ENCODE measurements around the gene REST.
"Not testable (repeated sequence)": the region's sequence is repeated elsewhere in the genome, so short reads cannot be mapped to it uniquely, and the experiment has no call there.

Gene REST

GRCh38 chr4:56931924-56932323 lies 24.2 kb downstream of the REST start:
- DNase-seq (ENCODE audit: low spot score): no peak
- Mint-ChIP-seq H3K36me3 (ENCODE audit: low read depth) (peaks cover 41% of the 10 kb centered on the region), H3K9me3 (no peaks in the 10 kb centered on the region), H3K4me3 (no peak overlapping the region), H3K4me1 (ENCODE audit: low read depth) (peaks cover 11% of the 10 kb centered on the region), H3K27me3 (ENCODE audit: low read depth) (no peaks in the 10 kb centered on the region), H3K27ac (no peak overlapping the region)

- H3K27ac Mint-ChIP-seq: no peak overlapping the region
- DNase-seq (ENCODE audit: low spot score): no peak
These were observed 29.6 kb downstream of the REST start for GRCh38 chr4:56937262-56937661.

DNA sequence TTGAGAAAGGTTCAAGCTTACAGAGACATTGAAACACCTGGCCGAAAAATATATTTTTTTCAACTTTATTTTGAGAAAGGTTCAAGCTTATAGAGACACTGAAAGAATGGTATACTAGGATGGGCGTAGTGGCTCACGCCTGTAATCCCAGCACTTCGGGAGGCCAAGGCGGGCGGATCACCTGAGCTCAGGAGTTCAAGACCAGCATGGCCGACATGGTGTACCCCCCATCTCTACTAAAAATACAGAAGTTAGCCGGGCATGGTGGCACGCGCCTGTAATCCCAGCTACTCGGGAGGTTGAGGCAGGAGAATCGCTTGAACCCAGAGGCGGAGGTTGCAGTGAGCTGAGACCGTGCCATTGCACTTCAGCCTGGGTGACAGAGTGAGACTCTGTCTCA lies 32.1 kb downstream of the REST start:
- not testable (repeated sequence) for DNase-seq (ENCODE audit: low spot score); H3K4me1 Mint-ChIP-seq (ENCODE audit: low read depth); H3K27me3 Mint-ChIP-seq (ENCODE audit: low read depth); H3K27ac Mint-ChIP-seq; H3K4me3 Mint-ChIP-seq; H3K9me3 Mint-ChIP-seq
- H3K36me3 Mint-ChIP-seq (ENCODE audit: low read depth): peaks cover 15% of the 10 kb centered on the region

More at GRCh38 chr4:56937262-56937661, 29.6 kb downstream of the REST start:
- Mint-ChIP-seq H3K4me3 (no peak overlapping the region), H3K27me3 (ENCODE audit: low read depth) (no peaks in the 10 kb centered on the region), H3K4me1 (ENCODE audit: low read depth) (peaks cover 6% of the 10 kb centered on the region), H3K36me3 (ENCODE audit: low read depth) (peaks cover 19% of the 10 kb centered on the region), H3K9me3 (no peaks in the 10 kb centered on the region)

GRCh38 chr4:56940403-56940802 lies 32.7 kb downstream of the REST start:
- DNase-seq (ENCODE audit: low spot score): no peak
- Mint-ChIP-seq H3K4me3 (no peak overlapping the region), H3K27ac (no peak overlapping the region), H3K36me3 (ENCODE audit: low read depth) (peaks cover 13% of the 10 kb centered on the region), H3K9me3 (no peaks in the 10 kb centered on the region), H3K27me3 (ENCODE audit: low read depth) (no peaks in the 10 kb centered on the region), H3K4me1 (ENCODE audit: low read depth) (peaks cover under 1% of the 10 kb centered on the region)

GRCh38 chr4:56940971-56941370 lies 33.3 kb downstream of the REST start:
- Mint-ChIP-seq H3K27ac (no peak overlapping the region), H3K36me3 (ENCODE audit: low read depth) (peaks cover 13% of the 10 kb centered on the region), H3K4me1 (ENCODE audit: low read depth) (no peaks in the 10 kb centered on the region), H3K4me3 (no peak overlapping the region), H3K9me3 (no peaks in the 10 kb centered on the region), H3K27me3 (ENCODE audit: low read depth) (no peaks in the 10 kb centered on the region)
- DNase-seq (ENCODE audit: low spot score): no peak

GRCh38 chr4:56941403-56941802 lies 33.7 kb downstream of the REST start:
- Mint-ChIP-seq H3K4me3 (no peak overlapping the region), H3K27ac (no peak overlapping the region), H3K9me3 (no peaks in the 10 kb centered on the region), H3K27me3 (ENCODE audit: low read depth) (no peaks in the 10 kb centered on the region), H3K36me3 (ENCODE audit: low read depth) (peaks cover 13% of the 10 kb centered on the region), H3K4me1 (ENCODE audit: low read depth) (no peaks in the 10 kb centered on the region)
- no peak for DNase-seq (ENCODE audit: low spot score)

- no peak for DNase-seq (ENCODE audit: low spot score)
- Mint-ChIP-seq H3K9me3 (no peaks in the 10 kb centered on the region), H3K27ac (no peak overlapping the region), H3K4me3 (no peak overlapping the region), H3K4me1 (ENCODE audit: low read depth) (no peaks in the 10 kb centered on the region), H3K36me3 (ENCODE audit: low read depth) (no peaks in the 10 kb centered on the region), H3K27me3 (ENCODE audit: low read depth) (no peaks in the 10 kb centered on the region)
These were observed 46.2 kb downstream of the REST start for GRCh38 chr4:56953680-56954520.

DNA sequence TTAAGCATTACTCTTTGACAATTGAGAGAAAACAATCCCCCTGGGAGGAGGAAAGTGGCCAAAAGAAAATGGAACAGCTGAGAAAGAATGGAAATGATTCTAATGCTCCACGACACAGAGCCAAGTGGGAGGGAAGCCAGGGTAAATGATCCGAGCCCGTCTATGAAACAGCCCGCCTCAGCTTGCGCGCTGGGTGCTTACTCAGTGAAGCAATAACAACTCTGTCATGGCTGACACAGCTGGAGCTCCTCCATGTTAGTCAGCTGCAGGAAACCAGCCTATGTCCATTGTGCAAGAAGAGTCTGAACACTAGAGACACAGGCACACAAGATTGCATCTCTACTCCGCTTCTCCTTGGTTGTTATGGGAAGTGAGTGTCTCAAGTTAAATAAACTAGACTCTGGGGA lies 50.4 kb downstream of the REST start:
- Mint-ChIP-seq H3K4me1 (ENCODE audit: low read depth) (no peaks in the 10 kb centered on the region), H3K4me3 (no peak overlapping the region), H3K36me3 (ENCODE audit: low read depth) (peaks cover 10% of the 10 kb centered on the region), H3K9me3 (no peaks in the 10 kb centered on the region), H3K27me3 (ENCODE audit: low read depth) (no peaks in the 10 kb centered on the region), H3K27ac (no peak overlapping the region)
- no peak for DNase-seq (ENCODE audit: low spot score)

GRCh38 chr4:56959100-56959499 lies 51.4 kb downstream of the REST start:
- no peak overlapping the region for H3K27ac Mint-ChIP-seq
- H3K4me1 Mint-ChIP-seq (ENCODE audit: low read depth): no peaks in the 10 kb centered on the region
- H3K9me3 Mint-ChIP-seq: no peaks in the 10 kb centered on the region
- H3K4me3 Mint-ChIP-seq: no peak overlapping the region
- no peak for DNase-seq (ENCODE audit: low spot score)
- H3K36me3 Mint-ChIP-seq (ENCODE audit: low read depth): peaks cover 13% of the 10 kb centered on the region
- no peaks in the 10 kb centered on the region for H3K27me3 Mint-ChIP-seq (ENCODE audit: low read depth)

GRCh38 chr4:56961107-56961500 lies 53.4 kb downstream of the REST start:
- H3K27me3 Mint-ChIP-seq (ENCODE audit: low read depth): no peaks in the 10 kb centered on the region
- no peak overlapping the region for H3K4me3 Mint-ChIP-seq
- no peak overlapping the region for H3K27ac Mint-ChIP-seq
- DNase-seq (ENCODE audit: low spot score): no peak
- no peaks in the 10 kb centered on the region for H3K9me3 Mint-ChIP-seq
- H3K4me1 Mint-ChIP-seq (ENCODE audit: low read depth): no peaks in the 10 kb centered on the region
- H3K36me3 Mint-ChIP-seq (ENCODE audit: low read depth): peaks cover 23% of the 10 kb centered on the region

GRCh38 chr4:56971383-56971782 lies 63.7 kb downstream of the REST start:
- H3K9me3 Mint-ChIP-seq: peaks cover 18% of the 10 kb centered on the region
- H3K4me3 Mint-ChIP-seq: no peak overlapping the region
- no peak overlapping the region for H3K27ac Mint-ChIP-seq
- H3K36me3 Mint-ChIP-seq (ENCODE audit: low read depth): peaks cover 73% of the 10 kb centered on the region
- peaks cover 16% of the 10 kb centered on the region for H3K4me1 Mint-ChIP-seq (ENCODE audit: low read depth)
- no peaks in the 10 kb centered on the region for H3K27me3 Mint-ChIP-seq (ENCODE audit: low read depth)
- no peak for DNase-seq (ENCODE audit: low spot score)

DNA sequence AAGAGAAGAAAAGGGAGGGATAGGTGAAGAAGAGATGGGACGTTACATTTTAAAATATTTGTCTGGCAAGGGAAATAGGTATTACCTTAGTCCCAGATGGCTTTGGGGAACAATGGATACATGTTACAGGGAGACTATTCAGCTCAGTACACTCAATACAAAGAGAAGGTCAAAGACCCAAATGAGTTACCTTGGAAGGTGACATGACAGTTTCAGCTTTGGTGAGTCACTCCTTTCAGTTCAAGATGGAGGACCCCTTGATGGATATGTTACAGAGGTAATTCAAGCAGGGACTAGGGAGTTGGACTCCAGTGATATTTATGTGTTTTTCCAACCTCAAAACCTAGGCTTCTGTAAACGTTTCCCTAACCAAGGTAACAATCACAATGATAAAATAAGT lies 64.7 kb downstream of the REST start:
- H3K4me3 Mint-ChIP-seq: no peak overlapping the region
- no peak overlapping the region for H3K27ac Mint-ChIP-seq
- H3K36me3 Mint-ChIP-seq (ENCODE audit: low read depth): peaks cover 70% of the 10 kb centered on the region
- peaks cover 16% of the 10 kb centered on the region for H3K4me1 Mint-ChIP-seq (ENCODE audit: low read depth)
- peaks cover 18% of the 10 kb centered on the region for H3K9me3 Mint-ChIP-seq
- H3K27me3 Mint-ChIP-seq (ENCODE audit: low read depth): no peaks in the 10 kb centered on the region
- DNase-seq (ENCODE audit: low spot score): no peak

- Mint-ChIP-seq H3K27me3 (ENCODE audit: low read depth) (no peaks in the 10 kb centered on the region), H3K27ac (no peak overlapping the region), H3K36me3 (ENCODE audit: low read depth) (peaks cover 71% of the 10 kb centered on the region), H3K4me3 (no peak overlapping the region), H3K9me3 (peaks cover 18% of the 10 kb centered on the region), H3K4me1 (ENCODE audit: low read depth) (peaks cover 16% of the 10 kb centered on the region)
- DNase-seq (ENCODE audit: low spot score): no peak
These were observed 65.1 kb downstream of the REST start for GRCh38 chr4:56972809-56973208.

DNA sequence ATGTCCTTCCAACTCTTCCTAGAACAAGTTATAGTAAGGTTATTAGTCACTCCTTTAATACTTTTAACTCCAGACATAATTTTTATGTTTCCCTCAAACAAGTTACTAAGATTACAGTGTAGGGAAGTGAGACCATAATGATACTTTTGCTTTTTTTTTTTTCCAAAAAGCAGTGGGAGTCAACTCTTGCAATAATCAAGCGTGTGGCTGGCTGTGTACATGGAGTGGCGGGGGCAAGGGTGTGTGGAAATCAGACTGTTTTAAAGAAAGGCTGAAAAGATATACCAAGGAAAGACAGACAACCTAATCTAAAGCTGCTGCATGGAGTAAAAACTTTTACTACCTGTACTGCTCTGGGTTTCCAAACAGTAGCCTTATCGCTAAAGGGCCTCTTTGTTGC lies 65.6 kb downstream of the REST start:
- no peak overlapping the region for H3K27ac Mint-ChIP-seq
- no peak overlapping the region for H3K4me3 Mint-ChIP-seq
- H3K36me3 Mint-ChIP-seq (ENCODE audit: low read depth): peaks cover 66% of the 10 kb centered on the region

More for the DNA sequence above, 65.6 kb downstream of the REST start:
- Mint-ChIP-seq H3K27me3 (ENCODE audit: low read depth) (no peaks in the 10 kb centered on the region), H3K9me3 (peaks cover 18% of the 10 kb centered on the region), H3K4me1 (ENCODE audit: low read depth) (peaks cover 16% of the 10 kb centered on the region)
- no peak for DNase-seq (ENCODE audit: low spot score)

All from T-helper 2 cell treated with Interferon-gamma antibody and Interleukin-4, amounts not matched to agents 5 μg/mL and 100 μg/mL, for 36 hours (primary cell).